Left forelimb (tissue), 1 donor: ENCODE data around the gene LMO7.

Experiments
- DNase-seq: peaks from one replicate; pipeline ENCODE4 v3.0.0-alpha.2; 2018; ENCODE audit warnings: low spot score

LMO7 gene

GRCh38 chr13:75635828-75636435 is at the start of gene LMO7:
LMO7 (plus strand) TSS chr13:75636330; CDS start chr13:75636658, 328 bp downstream.
- peak; percentile 77 for DNase-seq

GRCh38 chr13:75587679-75588078 is 48.5 kb upstream of the LMO7 start:
- no peak for DNase-seq

DNA sequence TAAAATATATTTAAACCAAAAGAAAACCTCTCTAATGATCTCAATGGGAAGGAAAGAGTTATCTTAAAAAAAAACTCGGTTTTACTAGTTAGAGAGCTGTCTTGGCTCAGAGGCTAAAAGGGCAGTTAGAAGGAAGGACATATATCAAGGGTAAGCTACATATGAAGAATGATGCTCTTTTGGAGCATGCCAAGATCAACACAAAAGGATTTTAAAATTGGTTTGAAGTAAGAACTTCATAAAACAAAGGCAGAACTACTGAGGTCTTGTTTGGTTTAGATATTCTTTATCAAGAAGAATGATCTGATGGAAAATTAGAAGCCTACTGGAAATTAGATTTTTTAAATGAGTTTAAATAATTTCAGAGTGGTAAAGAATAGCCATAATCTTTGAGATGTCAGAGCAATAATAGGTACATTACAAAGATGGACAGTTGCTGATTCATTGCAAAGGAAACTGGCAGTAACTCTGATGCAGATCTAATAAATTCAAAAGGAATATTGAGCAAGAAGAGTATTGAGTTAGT is 39.4 kb upstream of the LMO7 start:
- no peak for DNase-seq

- DNase-seq: no peak
Observed at GRCh38 chr13:75600371-75600770, 35.8 kb upstream of the LMO7 start.

DNA sequence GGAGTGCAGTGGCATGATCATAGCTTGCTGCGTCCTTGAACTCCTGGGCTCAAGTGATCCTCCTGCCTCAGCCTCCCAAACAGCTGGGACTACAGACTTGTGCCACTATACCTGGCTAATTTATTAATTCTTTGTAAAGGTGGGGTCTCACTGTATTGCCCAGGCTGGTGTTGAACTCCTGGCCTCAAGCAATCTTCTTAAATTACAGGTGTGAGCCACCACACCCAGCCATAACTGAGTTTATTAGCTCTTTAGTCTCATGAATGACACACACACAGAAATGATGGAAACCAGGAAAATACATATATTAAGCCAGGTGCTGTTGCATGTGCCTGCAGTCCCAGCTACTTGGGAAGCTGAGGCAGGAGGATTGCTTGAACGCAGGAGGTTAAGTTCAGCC is 33.1 kb upstream of the LMO7 start:
- no peak for DNase-seq

DNA sequence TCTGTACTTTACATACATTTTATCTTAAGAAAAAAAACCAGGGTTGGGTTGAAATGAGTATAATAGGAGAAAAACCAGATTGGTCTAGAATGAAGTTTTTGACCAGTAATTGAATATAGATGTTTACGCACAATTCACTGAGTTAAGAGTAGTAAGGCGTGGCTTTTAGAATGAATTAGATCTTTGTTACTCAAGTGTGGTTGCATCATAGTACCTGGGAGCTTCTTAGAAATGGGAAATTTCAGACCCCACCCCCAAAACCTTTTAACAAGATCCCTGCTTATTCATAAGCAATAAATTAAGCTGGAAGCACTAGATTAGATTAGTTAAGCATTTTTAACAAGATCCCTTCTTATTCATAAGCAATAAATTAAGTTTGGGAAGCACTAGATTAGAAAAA is 28.7 kb upstream of the LMO7 start:
- DNase-seq: no peak

DNA sequence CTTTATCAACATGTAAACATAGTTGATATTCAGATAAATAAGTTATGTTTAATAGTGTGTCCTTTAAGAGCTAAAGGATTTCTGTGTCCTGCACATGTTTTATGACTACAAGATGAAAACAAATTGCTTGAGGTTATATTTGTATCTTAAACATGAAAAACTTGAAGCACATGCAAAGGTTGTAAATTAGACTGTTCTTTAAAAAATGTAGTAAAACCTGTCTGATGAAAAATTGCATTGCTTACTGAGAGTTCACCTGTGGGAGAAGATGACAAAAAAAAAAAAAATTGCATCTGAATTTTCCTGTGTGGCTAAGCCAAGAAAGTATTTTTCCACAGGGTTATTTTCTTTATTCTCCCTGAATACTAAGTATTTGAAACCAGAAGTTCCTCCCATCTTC is 25.7 kb upstream of the LMO7 start:
- no peak for DNase-seq

- no peak for DNase-seq
Observed at GRCh38 chr13:75612354-75612753, 23.8 kb upstream of the LMO7 start.

DNA sequence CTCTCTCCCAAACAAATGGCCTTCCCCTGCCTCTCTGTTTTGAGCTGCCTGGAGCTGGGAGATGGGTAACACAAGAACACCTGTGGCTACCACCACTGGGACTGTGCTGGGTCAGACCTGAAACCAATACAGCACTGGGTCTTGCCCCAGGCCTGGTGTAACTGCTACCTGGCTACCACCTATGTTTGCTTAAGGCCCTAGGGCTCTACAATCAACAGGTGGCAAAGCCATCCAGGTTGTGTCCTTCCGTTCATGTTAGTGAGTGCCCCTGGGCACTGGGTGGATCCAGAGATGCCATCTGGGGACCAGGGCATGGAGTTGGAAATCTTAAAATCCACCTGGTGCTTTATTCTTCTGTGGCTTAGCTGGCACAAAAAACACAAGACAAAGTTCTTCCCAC is 18.9 kb upstream of the LMO7 start:
- no peak for DNase-seq

GRCh38 chr13:75618308-75618707 is 17.8 kb upstream of the LMO7 start:
- DNase-seq: no peak

GRCh38 chr13:75620020-75620419 is 16.1 kb upstream of the LMO7 start:
- DNase-seq: no peak

DNA sequence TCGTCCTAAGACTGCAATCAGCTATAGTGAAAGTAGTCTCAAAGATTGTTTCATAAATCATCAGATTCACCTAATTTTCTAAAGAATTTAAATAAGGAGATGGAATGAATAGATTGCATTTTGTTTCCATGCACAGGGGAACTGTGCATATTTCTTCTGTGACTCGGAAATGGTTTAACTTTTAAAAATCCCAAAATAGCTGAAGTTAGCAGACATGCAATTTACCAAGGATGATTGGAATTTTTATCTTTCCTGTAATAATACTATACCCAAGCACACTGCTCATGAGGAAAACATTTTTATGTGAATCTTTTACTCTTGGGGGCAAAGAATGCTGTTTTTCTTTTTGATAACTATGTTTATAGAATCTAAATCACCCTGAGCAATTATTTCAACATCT is 15.0 kb upstream of the LMO7 start:
- no peak for DNase-seq

- DNase-seq: no peak
Observed at GRCh38 chr13:75628801-75629200, 7.3 kb upstream of the LMO7 start.

DNA sequence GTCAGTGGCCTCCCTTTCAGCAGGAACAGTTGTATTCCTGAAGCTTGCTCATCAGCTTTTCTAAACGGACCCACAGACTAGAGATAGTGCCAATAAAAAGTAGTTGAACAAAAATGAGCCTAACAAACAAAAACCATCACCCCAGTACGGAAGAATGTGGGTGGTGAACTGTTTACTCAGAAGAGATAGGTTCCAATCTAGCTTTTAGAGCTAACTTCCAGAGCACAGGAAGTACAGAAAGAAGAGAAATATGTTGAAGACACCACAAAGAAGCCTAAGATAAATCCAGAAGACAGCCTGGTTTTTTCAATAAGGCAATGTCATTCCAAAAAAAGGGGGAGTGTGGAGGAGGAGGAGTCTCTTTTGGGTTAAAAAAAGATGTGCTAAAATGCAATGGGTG is 2.8 kb upstream of the LMO7 start:
- no peak for DNase-seq

DNA sequence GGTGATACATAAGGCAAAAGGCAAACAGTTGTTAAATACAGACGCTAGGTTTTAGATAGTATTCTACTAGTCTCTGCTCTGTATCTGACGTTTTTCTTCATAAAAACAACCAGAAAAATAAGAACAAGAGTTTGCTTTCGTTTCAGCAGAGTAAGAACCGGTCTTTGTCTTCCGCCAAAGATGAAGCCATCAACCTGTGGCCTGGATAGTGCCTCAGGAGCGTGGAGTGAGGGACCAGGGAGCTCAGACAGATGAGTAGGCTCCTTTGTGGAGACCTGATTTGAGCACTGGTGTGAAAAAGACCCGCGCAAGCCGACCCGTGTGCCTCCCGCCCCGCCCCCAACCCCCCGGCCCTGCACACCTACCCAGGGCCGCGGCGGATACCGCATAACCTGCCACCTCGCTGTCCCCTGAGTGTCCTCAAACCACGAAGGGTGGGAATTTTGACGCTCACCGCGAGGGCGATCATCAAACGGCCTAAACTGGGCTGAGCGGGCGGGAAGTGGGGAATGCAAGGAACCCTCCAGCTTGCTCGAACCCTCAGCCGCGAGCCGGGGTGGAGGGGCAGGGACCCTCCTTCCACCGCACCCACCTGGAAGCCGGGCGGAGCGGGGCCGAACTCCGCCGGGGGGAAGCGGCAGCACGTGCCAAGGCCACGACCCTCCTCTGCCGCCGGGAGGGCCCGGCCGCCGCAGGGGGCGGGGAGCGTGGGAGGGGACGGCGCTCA is 866 bp upstream of the LMO7 start:
- peak; percentile 67 for DNase-seq

DNA sequence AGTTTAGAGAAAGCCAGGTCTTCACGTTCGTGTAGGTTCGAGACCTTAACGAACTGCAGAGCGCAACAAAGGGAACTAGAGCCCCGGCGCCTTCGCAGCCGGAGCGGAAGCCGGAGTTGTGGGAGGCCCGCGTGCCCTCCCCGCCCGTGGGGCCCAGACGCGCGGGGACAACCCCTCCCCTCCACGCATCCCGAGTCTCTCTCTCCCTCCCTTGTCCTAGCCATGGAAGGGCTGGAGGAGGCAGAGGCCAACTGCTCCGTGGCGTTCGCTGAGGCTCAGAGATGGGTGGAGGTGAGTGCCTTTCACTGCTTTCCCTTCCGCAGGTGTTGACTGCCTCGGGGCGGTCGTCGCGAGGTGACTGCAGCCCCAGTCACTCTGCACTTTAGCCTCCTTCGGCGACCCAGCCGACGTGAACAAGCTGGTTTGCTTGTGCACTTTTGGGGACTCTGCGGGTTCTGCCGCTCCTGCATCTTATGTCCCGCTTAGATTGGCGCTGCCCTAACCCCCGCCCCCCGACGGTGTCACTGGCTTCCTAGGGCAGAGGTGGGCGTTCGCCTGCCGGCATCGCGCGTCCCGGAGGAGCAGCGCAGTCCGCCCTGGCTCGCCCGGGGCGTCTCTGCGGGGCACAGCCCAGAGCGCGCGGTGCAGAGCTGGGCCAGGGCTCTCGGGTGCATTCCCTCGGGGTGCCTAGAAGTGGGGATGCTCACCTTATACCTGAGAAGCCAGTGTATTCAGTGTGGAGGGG is 478 bp downstream of the LMO7 start:
- DNase-seq: peak; percentile 73

DNA sequence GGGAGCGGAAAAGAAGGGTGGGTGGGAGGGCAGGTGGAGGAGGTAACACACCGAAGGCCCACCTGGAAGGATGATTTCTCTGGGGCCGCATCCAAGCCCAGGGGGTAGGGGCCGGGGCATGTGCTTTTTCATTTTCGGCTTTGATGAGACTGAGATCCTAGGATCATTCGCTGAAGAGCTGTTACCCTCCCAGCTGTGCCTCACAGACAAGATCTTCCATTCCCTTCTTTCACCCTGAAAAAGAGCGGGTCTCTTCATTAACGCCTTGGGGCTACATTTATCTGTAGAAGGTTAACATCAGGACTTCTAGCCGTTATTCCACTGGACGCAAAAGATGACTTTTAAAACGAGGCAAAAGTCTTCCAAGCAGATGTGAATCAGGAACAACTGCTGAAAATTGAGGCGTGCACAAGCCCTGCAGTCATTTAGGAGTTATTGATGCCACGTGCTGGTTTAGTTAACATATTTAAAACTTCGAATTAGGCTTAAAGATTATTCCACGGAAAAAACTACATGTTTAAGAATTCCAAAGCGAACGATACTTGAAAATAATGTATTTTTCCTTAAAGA is 1.1 kb downstream of the LMO7 start:
- DNase-seq: no peak

DNA sequence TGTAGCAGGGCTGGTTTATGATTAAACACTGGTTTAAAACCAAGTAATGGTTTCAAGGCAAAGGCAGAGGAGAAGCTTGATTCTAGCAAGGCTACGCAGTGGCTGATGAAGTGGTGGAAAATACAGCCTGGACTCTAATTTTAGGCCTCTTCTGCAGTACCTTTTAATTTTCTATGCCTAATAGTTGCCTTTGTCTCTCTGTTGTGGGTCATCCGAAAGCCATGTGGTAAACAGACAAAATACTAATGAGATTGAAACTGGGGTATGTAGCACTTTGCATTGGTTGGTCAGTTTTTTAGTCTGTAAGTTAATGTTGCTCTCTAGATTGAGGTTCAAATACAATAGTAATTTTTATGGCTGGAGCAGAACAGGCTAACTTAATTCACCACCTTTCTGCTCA is 3.3 kb downstream of the LMO7 start:
- DNase-seq: no peak

GRCh38 chr13:75641026-75641425 is 4.9 kb downstream of the LMO7 start:
- DNase-seq: no peak

GRCh38 chr13:75643182-75643581 is 7.1 kb downstream of the LMO7 start:
- no peak for DNase-seq

- DNase-seq: no peak
Observed at GRCh38 chr13:75643693-75644092, 7.6 kb downstream of the LMO7 start.

GRCh38 chr13:75645141-75645540 is 9.0 kb downstream of the LMO7 start:
- DNase-seq: no peak
